Stomach (tissue), 9 donors: ENCODE results near the gene PTPRG. TPM values are rescaled to one million over a fixed set of nuclear protein-coding genes. Genes with fewer than 3 reads are reported as not detected.

Source experiments
- DNase-seq, 2 donors: peaks; one replicate each; pipeline versions ENCODE4 v3.0.0 to v3.0.0-alpha.2; 2013 to 2019
- H3K27ac ChIP-seq, 5 donors: fragments of 200-600 bp in 4 of 5; sonication (generic) in 4 of 5; one replicate each; pipeline ENCODE4 v1.5.1; 2013 to 2019; ENCODE audit warnings: mild to moderate bottlenecking in 1 of 5, moderate library complexity in 1 of 5
- H3K27me3 ChIP-seq, 3 donors: fragments of 200-600 bp; sonication (generic); one replicate each; pipeline ENCODE4 v1.5.1; 2017 to 2019; ENCODE audit warnings: mixed run types in 1 of 3
- H3K36me3 ChIP-seq, 4 donors: fragments of 200-600 bp; sonication (generic); 1 replicate in 3 of 4; 2 replicates in 1 of 4; pipeline ENCODE4 v1.5.1; 2016 to 2019
- H3K4me1 ChIP-seq, 4 donors: fragments of 200-600 bp; sonication (generic); one replicate each; pipeline ENCODE4 v1.5.1; 2016 to 2019
- H3K4me3 ChIP-seq, 4 donors: fragments of 200-600 bp; sonication (generic) in 3 of 4; one replicate each; pipeline ENCODE4 v1.5.1; 2016 to 2019; ENCODE audit warnings: mild to moderate bottlenecking in 1 of 4
- H3K9me3 ChIP-seq, 4 donors: fragments of 200-600 bp; sonication (generic); one replicate each; pipeline ENCODE4 v1.5.1; 2016 to 2019
- EP300 ChIP-seq: sonication (generic); formaldehyde crosslinking; IDR thresholded peaks from one replicate; pipeline ENCODE4 v1.6.1; 2017; ENCODE audit warnings: antibody characterized with exemption
- POLR2A ChIP-seq, 4 donors: fragments of 450-650 bp; IDR thresholded peaks; one replicate each; pipeline ENCODE4 v1.6.1; 2016; ENCODE audit warnings: antibody characterized with exemption in 4 of 4, control low read depth in 2 of 4, mild to moderate bottlenecking in 1 of 4, moderate library complexity in 1 of 4
- POLR2AphosphoS5 ChIP-seq, 3 donors: sonication (generic); formaldehyde crosslinking; IDR thresholded peaks; one replicate each; pipeline ENCODE4 v1.6.1; 2016; ENCODE audit warnings: antibody characterized with exemption in 3 of 3
- WGBS, 5 donors: extraction: QIAGEN DNeasy Blood & Tissue Kit in 3 of 5; methylation state at CpG; one replicate each; pipeline versions ENCODE4 v1.1.5 to v1.1.7; 2013 to 2018; 5-methylcytosine and 5-hydroxymethylcytosine counted together
- intact Hi-C: fragments of 100-400 bp; cut with DNase I; formaldehyde crosslinking; loops from one replicate; pipeline ENCODE4 v1.15.1; 2023; ENCODE audit warnings: low total_unique reads
- polyA plus RNA-seq, 3 donors: library from polyadenylated mRNA; stranded (reverse); fragments of 200-250 nt; gene quantifications; one replicate each; pipeline ENCODE4 v1.2.3, GENCODE V29; 2013
- total RNA-seq, 5 donors: library from RNA; depleted of rRNA; stranded (reverse); fragments of >200 nt; gene quantifications; one replicate each; pipeline versions ENCODE4 v1.1.0 to v1.2.3, GENCODE V29; 2014 to 2016
- TF ChIP-seq, protein P1 (sequence below), 7 experiments: fragments of 450-650 bp in 4 of 7; fragments of 200-600 bp in 3 of 7; sonication (generic) in 3 of 7; IDR thresholded peaks; one replicate each; pipeline ENCODE4 v1.5.1; 2016 to 2019; ENCODE audit warnings: antibody characterized with exemption in 7 of 7, control low read depth in 2 of 7, mild to moderate bottlenecking in 1 of 7
- donor health status: healthy with polysubstance abuse.
- donor health status: Bipolar disorder and iron deficiency.
- donor health status: healthy.

PTPRG gene
- total and polyA plus RNA-seq, 8 donors = 2.4 to 96.0 (median 22.0) TPM

GRCh38 chr3:62249855-62250543, 688.6 kb downstream of the PTPRG start:
- Histone ChIP-seq H3K4me1 (peaks cover 0 to 11% (median 0%) of the 10 kb centered on the region in 4 donors), H3K36me3 (no peaks in the 10 kb centered on the region), H3K27ac (no peak overlapping the region), H3K4me3 (no peak overlapping the region), H3K27me3 (no peaks in the 10 kb centered on the region), H3K9me3 (no peaks in the 10 kb centered on the region)
- 83 to 97% (median 92%) methylated on average over 2 of the region's 2 CpGs for WGBS, 5 donors
- TF ChIP-seq POLR2A (IDR thresholded peaks at IDR 0.05) (no peak), POLR2AphosphoS5 (IDR thresholded peaks at IDR 0.05) (no peak), EP300 (no peak)
- TF ChIP-seq, protein P1, sequence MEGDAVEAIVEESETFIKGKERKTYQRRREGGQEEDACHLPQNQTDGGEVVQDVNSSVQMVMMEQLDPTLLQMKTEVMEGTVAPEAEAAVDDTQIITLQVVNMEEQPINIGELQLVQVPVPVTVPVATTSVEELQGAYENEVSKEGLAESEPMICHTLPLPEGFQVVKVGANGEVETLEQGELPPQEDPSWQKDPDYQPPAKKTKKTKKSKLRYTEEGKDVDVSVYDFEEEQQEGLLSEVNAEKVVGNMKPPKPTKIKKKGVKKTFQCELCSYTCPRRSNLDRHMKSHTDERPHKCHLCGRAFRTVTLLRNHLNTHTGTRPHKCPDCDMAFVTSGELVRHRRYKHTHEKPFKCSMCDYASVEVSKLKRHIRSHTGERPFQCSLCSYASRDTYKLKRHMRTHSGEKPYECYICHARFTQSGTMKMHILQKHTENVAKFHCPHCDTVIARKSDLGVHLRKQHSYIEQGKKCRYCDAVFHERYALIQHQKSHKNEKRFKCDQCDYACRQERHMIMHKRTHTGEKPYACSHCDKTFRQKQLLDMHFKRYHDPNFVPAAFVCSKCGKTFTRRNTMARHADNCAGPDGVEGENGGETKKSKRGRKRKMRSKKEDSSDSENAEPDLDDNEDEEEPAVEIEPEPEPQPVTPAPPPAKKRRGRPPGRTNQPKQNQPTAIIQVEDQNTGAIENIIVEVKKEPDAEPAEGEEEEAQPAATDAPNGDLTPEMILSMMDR (IDR thresholded peaks at IDR 0.05) = no peak
- no peak for DNase-seq
- intact Hi-C loops = no loop called here

DNA sequence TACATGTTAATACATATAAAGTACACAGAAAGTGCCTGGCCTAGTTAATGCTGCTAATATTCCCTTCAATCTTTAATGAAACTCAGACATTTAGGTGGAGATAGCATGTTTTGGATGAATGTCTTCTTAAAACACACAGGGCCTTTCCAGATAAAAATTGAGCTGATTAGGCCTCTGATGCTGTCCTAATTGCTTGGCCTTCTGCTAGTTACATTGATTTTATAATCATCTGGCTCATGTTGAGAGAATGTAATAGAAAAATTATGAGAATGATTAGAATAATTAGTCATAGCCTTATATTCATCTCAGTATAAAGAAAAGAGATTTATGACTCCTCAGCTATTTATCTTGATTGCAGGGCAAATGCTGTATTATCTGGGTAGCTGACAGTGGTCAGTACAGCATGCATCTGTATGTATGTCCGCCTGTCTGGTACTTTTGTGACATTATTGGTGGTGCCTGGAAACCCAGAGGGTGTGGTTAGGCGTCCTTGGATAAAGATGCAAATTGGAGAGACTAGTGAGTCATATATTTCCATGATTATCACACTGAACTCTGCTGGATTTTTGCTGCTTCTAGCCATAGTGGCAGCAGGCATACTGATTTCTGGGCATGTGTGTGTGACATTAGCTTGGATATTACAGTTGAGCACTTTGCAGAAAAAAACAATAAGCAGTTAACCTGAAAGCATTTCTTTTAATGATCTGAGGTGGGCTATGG, 691.2 kb downstream of the PTPRG start:
- H3K4me3 ChIP-seq = no peak overlapping the region
- peaks cover 0 to 4% (median 0%) of the 10 kb centered on the region in 4 donors for H3K4me1 ChIP-seq
- intact Hi-C loops = no loop called here
- H3K27me3 ChIP-seq = no peaks in the 10 kb centered on the region
- TF ChIP-seq, protein P1 (IDR thresholded peaks at IDR 0.05) = no peak
- TF ChIP-seq POLR2A (IDR thresholded peaks at IDR 0.05) = no peak
- no peak for TF ChIP-seq EP300
- no peak for TF ChIP-seq POLR2AphosphoS5 (IDR thresholded peaks at IDR 0.05)
- DNase-seq = peak in 1 of 2 donors; percentile 15
- H3K36me3 ChIP-seq = peaks cover 0 to 8% (median 2%) of the 10 kb centered on the region in 4 donors
- no peak overlapping the region for H3K27ac ChIP-seq
- H3K9me3 ChIP-seq = no peaks in the 10 kb centered on the region
- WGBS, 5 donors = 54 to 74% (median 70%) methylated on average over 2 of the region's 2 CpGs

DNA sequence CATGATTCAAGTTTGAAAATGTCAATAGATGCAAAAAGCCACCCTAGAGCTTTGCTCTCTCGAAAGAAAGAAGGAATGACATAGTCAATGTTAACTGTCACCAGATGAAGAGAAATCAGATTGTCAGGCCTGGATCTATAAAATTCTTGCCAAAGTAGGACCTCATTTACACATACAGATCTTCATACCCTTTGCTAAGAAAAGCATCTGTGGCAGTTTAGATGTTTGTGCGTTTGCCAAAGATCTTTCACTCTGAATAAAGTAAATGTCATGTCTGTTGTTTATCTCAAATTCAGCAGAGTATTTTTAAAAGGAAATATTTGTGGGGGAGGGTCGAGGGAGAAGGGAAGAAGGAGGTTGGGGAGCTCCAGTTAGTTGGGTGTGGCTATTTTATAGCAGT, 692.6 kb downstream of the PTPRG start:
- TF ChIP-seq, protein P1 (IDR thresholded peaks at IDR 0.05) = no peak
- TF ChIP-seq POLR2A (IDR thresholded peaks at IDR 0.05) (no peak), POLR2AphosphoS5 (IDR thresholded peaks at IDR 0.05) (no peak), EP300 (no peak)
- no peak for DNase-seq
- 66 to 71% (median 66%) methylated on average over 3 of the region's 3 CpGs for WGBS, 5 donors
- H3K27ac ChIP-seq = no peak overlapping the region
- H3K27me3 ChIP-seq = no peaks in the 10 kb centered on the region
- intact Hi-C loops = no loop called here
- H3K9me3 ChIP-seq = no peaks in the 10 kb centered on the region
- peaks cover 0 to 8% (median 2%) of the 10 kb centered on the region in 4 donors for H3K36me3 ChIP-seq
- no peak overlapping the region for H3K4me3 ChIP-seq
- H3K4me1 ChIP-seq = peaks cover 0 to 4% (median 0%) of the 10 kb centered on the region in 4 donors

- TF ChIP-seq EP300 (no peak), POLR2A (IDR thresholded peaks at IDR 0.05) (no peak), POLR2AphosphoS5 (IDR thresholded peaks at IDR 0.05) (no peak)
- TF ChIP-seq, protein P1 (IDR thresholded peaks at IDR 0.05) = no peak
- H3K4me1 ChIP-seq = peaks cover 0 to 4% (median 0%) of the 10 kb centered on the region in 4 donors
- no peaks in the 10 kb centered on the region for H3K9me3 ChIP-seq
- H3K27ac ChIP-seq = no peak overlapping the region
- H3K4me3 ChIP-seq = no peak overlapping the region
- no peaks in the 10 kb centered on the region for H3K27me3 ChIP-seq
- no peak for DNase-seq
- WGBS, 5 donors = 75 to 97% (median 96%) methylated on average over 2 of the region's 2 CpGs
- peaks cover 0 to 8% (median 2%) of the 10 kb centered on the region in 4 donors for H3K36me3 ChIP-seq
- intact Hi-C loops = no loop called here
Measured at GRCh38 chr3:62255758-62256157, 694.4 kb downstream of the PTPRG start.
